ENCODE results near the gene ZNF519. TPM values are rescaled to one million over a fixed set of nuclear protein-coding genes. Genes with fewer than 3 reads are reported as not detected.
"Not testable (repeated sequence)": the region's sequence is repeated elsewhere in the genome, so short reads cannot be mapped to it uniquely, and the experiment has no call there.

The ZNF519 gene
- total RNA-seq, 1 experiment from 2014 or later: 24.3 TPM

DNA sequence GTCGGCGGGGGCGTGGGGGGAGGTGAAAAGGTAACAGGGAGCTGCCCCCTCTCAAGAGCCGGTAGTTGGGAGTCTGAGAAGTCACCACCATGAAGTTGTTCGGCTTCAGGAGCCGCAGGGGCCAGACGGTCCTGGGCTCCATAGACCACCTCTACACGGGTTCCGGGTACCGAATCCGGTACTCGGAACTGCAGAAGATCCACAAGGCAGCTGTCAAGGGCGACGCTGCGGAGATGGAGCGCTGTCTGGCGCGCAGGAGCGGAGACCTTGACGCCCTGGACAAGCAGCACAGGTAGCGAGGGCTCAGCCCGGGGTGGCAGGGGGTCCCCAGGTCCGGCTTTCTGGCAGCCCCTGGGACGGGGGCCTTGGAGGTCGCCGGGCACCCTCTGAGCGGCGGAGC, 47.1 kb upstream of the ZNF519 start:
- Mint-ChIP-seq H3K36me3 (ENCODE audit: insufficient read depth in 1 of 3, low read depth in 3 of 3) (peaks cover 0 to 9% (median 3%) of the 10 kb centered on the region in 3 experiments; a peak in 3 of 7 replicates), H3K27ac (no peak overlapping the region), H3K27me3 (ENCODE audit: low read depth) (peaks cover 2% of the 10 kb centered on the region; the same call in 1 of the 2 replicates), H3K4me3 (no peak overlapping the region), H3K4me1 (no peaks in the 10 kb centered on the region), H3K9me3 (peaks cover 56 to 67% of the 10 kb centered on the region in 2 experiments)
- DNase-seq: no peak
- Histone ChIP-seq H2BK5ac (ENCODE audit: insufficient read length, low read length) (no peak overlapping the region), H4K20me1 (ENCODE audit: control insufficient read depth, insufficient read depth, insufficient read length) (no peaks in the 10 kb centered on the region), H3K4me1 (ENCODE audit: insufficient read depth, low read length) (no peaks in the 10 kb centered on the region), H2BK20ac (ENCODE audit: low read depth, low read length, poor library complexity, severe bottlenecking) (no peak overlapping the region), H3K27me3 (ENCODE audit: insufficient read depth, low read length) (no peaks in the 10 kb centered on the region), H4K8ac (replicated peaks; ENCODE audit: insufficient read length, low read depth, low read length) (no peak overlapping the region), H2BK120ac (ENCODE audit: low read depth, low read length, poor library complexity, severe bottlenecking) (no peak overlapping the region), H2AFZ (ENCODE audit: low read length) (no peak overlapping the region), H2BK15ac (ENCODE audit: low read depth, low read length) (no peak overlapping the region), H3K14ac (ENCODE audit: insufficient read depth, low read length) (no peak overlapping the region), H3K23ac (ENCODE audit: insufficient read length, low read depth, low read length) (no peak overlapping the region), H4K5ac (ENCODE audit: insufficient read length, low read depth, low read length) (no peak overlapping the region), H3T11ph (ENCODE audit: low read length) (no peak overlapping the region), H3K9me3 (ENCODE audit: control insufficient read depth, low read depth, low read length) (peaks cover 13% of the 10 kb centered on the region), H3K4me2 (ENCODE audit: insufficient read depth, insufficient read length, low read length) (no peak overlapping the region), H3K23me2 (ENCODE audit: insufficient read length, low read depth, low read length, poor library complexity, severe bottlenecking) (no peaks in the 10 kb centered on the region), H3K79me2 (ENCODE audit: insufficient read depth, low read length) (no peaks in the 10 kb centered on the region), H2BK12ac (ENCODE audit: insufficient read length, low read depth, low read length) (no peak overlapping the region), H3K9ac (ENCODE audit: extremely low read depth, insufficient read length, low read length) (no peak overlapping the region), H3K27ac (ENCODE audit: insufficient read length, low read depth, low read length) (no peak overlapping the region), H3K4ac (ENCODE audit: low read depth, low read length) (no peak overlapping the region), H3K79me1 (ENCODE audit: insufficient read depth, low read depth, low read length, poor library complexity, severe bottlenecking) (no peaks in the 10 kb centered on the region), H2AK5ac (ENCODE audit: insufficient read length, low read length) (no peak overlapping the region), H3K18ac (ENCODE audit: insufficient read length, low read depth, low read length) (no peak overlapping the region), H4K91ac (ENCODE audit: insufficient read length, low read depth, low read length) (no peak overlapping the region), H3K56ac (ENCODE audit: insufficient read length, low read depth, low read length) (no peak overlapping the region)
- TF ChIP-seq, protein P1, sequence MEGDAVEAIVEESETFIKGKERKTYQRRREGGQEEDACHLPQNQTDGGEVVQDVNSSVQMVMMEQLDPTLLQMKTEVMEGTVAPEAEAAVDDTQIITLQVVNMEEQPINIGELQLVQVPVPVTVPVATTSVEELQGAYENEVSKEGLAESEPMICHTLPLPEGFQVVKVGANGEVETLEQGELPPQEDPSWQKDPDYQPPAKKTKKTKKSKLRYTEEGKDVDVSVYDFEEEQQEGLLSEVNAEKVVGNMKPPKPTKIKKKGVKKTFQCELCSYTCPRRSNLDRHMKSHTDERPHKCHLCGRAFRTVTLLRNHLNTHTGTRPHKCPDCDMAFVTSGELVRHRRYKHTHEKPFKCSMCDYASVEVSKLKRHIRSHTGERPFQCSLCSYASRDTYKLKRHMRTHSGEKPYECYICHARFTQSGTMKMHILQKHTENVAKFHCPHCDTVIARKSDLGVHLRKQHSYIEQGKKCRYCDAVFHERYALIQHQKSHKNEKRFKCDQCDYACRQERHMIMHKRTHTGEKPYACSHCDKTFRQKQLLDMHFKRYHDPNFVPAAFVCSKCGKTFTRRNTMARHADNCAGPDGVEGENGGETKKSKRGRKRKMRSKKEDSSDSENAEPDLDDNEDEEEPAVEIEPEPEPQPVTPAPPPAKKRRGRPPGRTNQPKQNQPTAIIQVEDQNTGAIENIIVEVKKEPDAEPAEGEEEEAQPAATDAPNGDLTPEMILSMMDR (conservative IDR thresholded peaks at IDR 0.05): no peak
- no CpG with 5 or more reads among the region's 28 CpGs for WGBS (ENCODE audit: extremely low coverage, insufficient read length, low lambda C conversion rate)

DNA sequence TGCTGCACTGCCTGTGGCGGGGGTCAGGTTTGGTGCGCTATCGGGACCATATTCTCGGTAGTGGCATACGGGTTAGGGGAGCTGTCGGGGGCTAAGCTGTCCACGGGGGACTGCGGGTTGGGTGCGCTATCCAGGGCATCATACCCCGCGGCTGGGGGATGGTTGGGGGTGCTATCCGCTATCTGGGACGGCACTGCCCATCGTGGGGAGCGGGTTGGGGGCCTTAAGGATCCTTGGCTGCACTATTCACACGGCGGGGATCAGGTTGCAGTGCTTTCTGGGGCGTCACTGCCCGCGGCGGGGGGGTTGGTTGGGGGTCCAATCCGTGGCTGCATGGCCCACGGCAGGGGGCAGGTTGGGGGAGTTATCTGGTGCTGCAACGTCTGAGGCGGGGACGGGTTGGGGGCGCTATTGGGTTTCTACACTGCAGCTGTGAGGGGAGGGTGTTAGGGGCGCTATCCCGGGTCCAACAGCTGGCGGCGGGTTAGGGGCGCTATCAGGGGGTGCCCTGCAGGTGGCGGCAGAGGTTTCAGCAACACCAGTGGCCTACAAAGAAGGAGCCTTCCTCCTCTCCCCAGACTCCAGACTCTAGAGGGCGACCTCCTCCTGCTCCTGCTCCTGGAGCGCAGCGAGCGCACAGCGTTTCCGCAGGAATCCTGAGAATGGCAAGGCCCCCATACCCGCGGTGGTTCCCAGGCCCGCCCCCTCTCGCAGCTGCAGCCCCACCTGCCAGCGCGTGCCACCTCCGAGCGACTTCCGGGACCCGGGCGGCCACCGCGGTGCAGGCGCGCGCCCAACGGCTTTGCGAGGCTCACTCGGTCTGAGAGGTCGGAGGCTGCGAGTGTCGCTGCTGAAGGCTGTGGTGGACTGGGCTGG, 46.3 kb upstream of the ZNF519 start:
- H3K4me2 ChIP-seq (ENCODE audit: insufficient read depth, insufficient read length, low read length); H2AFZ ChIP-seq (ENCODE audit: low read length); H3K27ac ChIP-seq (ENCODE audit: insufficient read length, low read depth, low read length); H4K91ac ChIP-seq (ENCODE audit: insufficient read length, low read depth, low read length); H2BK120ac ChIP-seq (ENCODE audit: low read depth, low read length, poor library complexity, severe bottlenecking); H3K14ac ChIP-seq (ENCODE audit: insufficient read depth, low read length); H3K4me1 Mint-ChIP-seq; H2BK5ac ChIP-seq (ENCODE audit: insufficient read length, low read length); H3K79me1 ChIP-seq (ENCODE audit: insufficient read depth, low read depth, low read length, poor library complexity, severe bottlenecking); H3K36me3 Mint-ChIP-seq (ENCODE audit: insufficient read depth in 1 of 3, low read depth in 3 of 3); H3K27me3 ChIP-seq (ENCODE audit: insufficient read depth, low read length); H4K20me1 ChIP-seq (ENCODE audit: control insufficient read depth, insufficient read depth, insufficient read length); H3K4me1 ChIP-seq (ENCODE audit: insufficient read depth, low read length); H3K23ac ChIP-seq (ENCODE audit: insufficient read length, low read depth, low read length); H2BK20ac ChIP-seq (ENCODE audit: low read depth, low read length, poor library complexity, severe bottlenecking); H4K5ac ChIP-seq (ENCODE audit: insufficient read length, low read depth, low read length); H3K56ac ChIP-seq (ENCODE audit: insufficient read length, low read depth, low read length); H3K4me3 Mint-ChIP-seq; H2BK12ac ChIP-seq (ENCODE audit: insufficient read length, low read depth, low read length); H3K79me2 ChIP-seq (ENCODE audit: insufficient read depth, low read length); H3K27me3 Mint-ChIP-seq (ENCODE audit: low read depth); H3K9ac ChIP-seq (ENCODE audit: extremely low read depth, insufficient read length, low read length); H2BK15ac ChIP-seq (ENCODE audit: low read depth, low read length); H3T11ph ChIP-seq (ENCODE audit: low read length); H4K8ac ChIP-seq (replicated peaks; ENCODE audit: insufficient read length, low read depth, low read length); H3K23me2 ChIP-seq (ENCODE audit: insufficient read length, low read depth, low read length, poor library complexity, severe bottlenecking); DNase-seq; H2AK5ac ChIP-seq (ENCODE audit: insufficient read length, low read length); H3K4ac ChIP-seq (ENCODE audit: low read depth, low read length); H3K18ac ChIP-seq (ENCODE audit: insufficient read length, low read depth, low read length); H3K27ac Mint-ChIP-seq: not testable (repeated sequence)
- WGBS (ENCODE audit: extremely low coverage, insufficient read length, low lambda C conversion rate): no CpG with 5 or more reads among the region's 61 CpGs
- H3K9me3 Mint-ChIP-seq: peaks cover 57 to 68% of the 10 kb centered on the region in 2 experiments
- peaks cover 15% of the 10 kb centered on the region for H3K9me3 ChIP-seq (ENCODE audit: control insufficient read depth, low read depth, low read length)
